ENCODE measurements around the gene MAP4K4. TPM values are rescaled to one million over a fixed set of nuclear protein-coding genes. Genes with fewer than 3 reads are reported as not detected.

MAP4K4 gene
- total and polyA plus RNA-seq, 2 experiments from 2014 or later = 61.6 to 131 TPM

DNA sequence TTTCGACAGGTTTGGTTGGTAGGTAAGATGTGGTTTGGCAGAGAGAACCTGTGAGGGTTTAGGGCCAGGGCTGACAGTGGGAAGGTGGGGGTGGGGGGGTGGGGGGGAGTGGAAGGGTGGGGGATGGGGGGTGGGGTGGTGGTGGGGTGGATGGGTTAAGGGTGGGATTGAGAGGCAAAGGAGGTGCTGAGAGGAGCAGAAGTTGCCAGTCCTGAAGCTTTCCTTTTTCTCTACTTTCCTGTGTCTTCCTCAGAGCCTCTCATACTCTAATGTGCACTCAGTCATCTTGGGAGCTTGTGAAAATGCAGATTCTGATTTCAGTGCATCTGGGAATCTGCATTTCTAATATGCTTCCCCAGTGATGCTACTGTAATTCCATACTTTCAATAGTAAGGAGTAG lies 21.0 kb downstream of the MAP4K4 start:
- Histone ChIP-seq H3K4me3 (no peak overlapping the region), H3K27me3 (no peaks in the 10 kb centered on the region), H3K4me1 (ENCODE audit: low read depth) (peaks cover 2% of the 10 kb centered on the region), H3K27ac (no peak overlapping the region), H3K9me3 (ENCODE audit: low read depth) (no peaks in the 10 kb centered on the region), H3K36me3 (no peaks in the 10 kb centered on the region)
- DNase-seq (ENCODE audit: low read depth in 1 of 2, low spot score in 1 of 2) = no peak
- TF ChIP-seq, protein P1, sequence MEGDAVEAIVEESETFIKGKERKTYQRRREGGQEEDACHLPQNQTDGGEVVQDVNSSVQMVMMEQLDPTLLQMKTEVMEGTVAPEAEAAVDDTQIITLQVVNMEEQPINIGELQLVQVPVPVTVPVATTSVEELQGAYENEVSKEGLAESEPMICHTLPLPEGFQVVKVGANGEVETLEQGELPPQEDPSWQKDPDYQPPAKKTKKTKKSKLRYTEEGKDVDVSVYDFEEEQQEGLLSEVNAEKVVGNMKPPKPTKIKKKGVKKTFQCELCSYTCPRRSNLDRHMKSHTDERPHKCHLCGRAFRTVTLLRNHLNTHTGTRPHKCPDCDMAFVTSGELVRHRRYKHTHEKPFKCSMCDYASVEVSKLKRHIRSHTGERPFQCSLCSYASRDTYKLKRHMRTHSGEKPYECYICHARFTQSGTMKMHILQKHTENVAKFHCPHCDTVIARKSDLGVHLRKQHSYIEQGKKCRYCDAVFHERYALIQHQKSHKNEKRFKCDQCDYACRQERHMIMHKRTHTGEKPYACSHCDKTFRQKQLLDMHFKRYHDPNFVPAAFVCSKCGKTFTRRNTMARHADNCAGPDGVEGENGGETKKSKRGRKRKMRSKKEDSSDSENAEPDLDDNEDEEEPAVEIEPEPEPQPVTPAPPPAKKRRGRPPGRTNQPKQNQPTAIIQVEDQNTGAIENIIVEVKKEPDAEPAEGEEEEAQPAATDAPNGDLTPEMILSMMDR (IDR thresholded peaks at IDR 0.05; ENCODE audit: low read depth, low read length) = no peak

GRCh38 chr2:101718993-101719571 lies 21.6 kb downstream of the MAP4K4 start:
- H3K4me3 ChIP-seq = no peak overlapping the region
- no peak for DNase-seq (ENCODE audit: low read depth in 1 of 2, low spot score in 1 of 2)
- H3K4me1 ChIP-seq (ENCODE audit: low read depth) = peaks cover 8% of the 10 kb centered on the region
- H3K27ac ChIP-seq = no peak overlapping the region
- H3K9me3 ChIP-seq (ENCODE audit: low read depth) = no peaks in the 10 kb centered on the region
- TF ChIP-seq, protein P1 (IDR thresholded peaks at IDR 0.05; ENCODE audit: low read depth, low read length) = no peak
- H3K27me3 ChIP-seq = no peaks in the 10 kb centered on the region
- H3K36me3 ChIP-seq = no peaks in the 10 kb centered on the region

- H3K4me1 ChIP-seq (ENCODE audit: low read depth) = peaks cover 14% of the 10 kb centered on the region
- H3K9me3 ChIP-seq (ENCODE audit: low read depth) = no peaks in the 10 kb centered on the region
- DNase-seq (ENCODE audit: low read depth in 1 of 2, low spot score in 1 of 2) = no peak
- no peaks in the 10 kb centered on the region for H3K36me3 ChIP-seq
- H3K4me3 ChIP-seq = no peak overlapping the region
- TF ChIP-seq, protein P1 (IDR thresholded peaks at IDR 0.05; ENCODE audit: low read depth, low read length) = no peak
- H3K27ac ChIP-seq = no peak overlapping the region
- no peaks in the 10 kb centered on the region for H3K27me3 ChIP-seq
These were observed 23.2 kb downstream of the MAP4K4 start for GRCh38 chr2:101720732-101721131.

- H3K4me3 ChIP-seq = no peak overlapping the region
- H3K9me3 ChIP-seq (ENCODE audit: low read depth) = no peaks in the 10 kb centered on the region
- H3K4me1 ChIP-seq (ENCODE audit: low read depth) = peaks cover 14% of the 10 kb centered on the region
- DNase-seq (ENCODE audit: low read depth in 1 of 2, low spot score in 1 of 2) = no peak
- peak overlapping the region; percentile 59 for H3K27ac ChIP-seq
- TF ChIP-seq, protein P1 (IDR thresholded peaks at IDR 0.05; ENCODE audit: low read depth, low read length) = no peak
- H3K36me3 ChIP-seq = no peaks in the 10 kb centered on the region
- no peaks in the 10 kb centered on the region for H3K27me3 ChIP-seq
These were observed 25.4 kb downstream of the MAP4K4 start for GRCh38 chr2:101722864-101723263.

DNA sequence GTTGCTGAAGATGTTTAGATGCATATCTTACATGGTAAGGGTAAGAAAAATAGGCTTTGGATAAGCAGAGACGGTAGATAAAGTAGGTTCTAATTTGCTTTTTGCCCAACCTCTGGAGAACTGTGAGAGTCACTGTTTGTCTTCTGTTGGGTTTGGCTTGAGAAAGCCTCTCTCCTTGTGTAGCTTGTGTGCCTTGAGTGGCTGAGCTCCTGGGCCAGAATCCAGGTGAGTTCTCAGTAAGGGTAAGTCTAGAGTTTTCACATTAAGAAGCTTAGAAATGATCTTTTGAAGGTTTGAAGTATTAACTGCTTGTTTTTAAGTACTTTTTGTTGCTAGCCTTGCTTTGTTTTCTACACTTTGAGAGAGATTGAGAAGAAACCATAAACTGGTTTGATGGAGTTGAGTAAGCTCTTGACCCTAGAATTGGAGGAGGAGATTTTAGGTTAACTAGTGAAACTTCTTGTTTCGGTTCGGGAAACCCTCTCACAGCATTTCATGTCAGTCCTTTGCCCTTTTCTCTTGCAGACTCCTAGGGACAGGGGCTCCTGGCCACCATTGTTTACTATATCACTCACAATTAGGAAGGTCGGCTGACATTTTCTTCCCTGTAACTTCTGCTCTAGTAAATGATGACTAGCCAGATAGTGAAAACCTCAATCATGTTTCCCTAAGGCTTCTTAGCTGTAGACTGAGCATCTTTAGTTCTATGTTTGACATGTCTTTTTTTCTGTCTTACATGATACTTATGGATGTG lies 26.0 kb downstream of the MAP4K4 start:
- Histone ChIP-seq H3K9me3 (ENCODE audit: low read depth) (no peaks in the 10 kb centered on the region), H3K36me3 (no peaks in the 10 kb centered on the region), H3K4me3 (no peak overlapping the region), H3K27ac (peak overlapping the region; percentile 59), H3K27me3 (no peaks in the 10 kb centered on the region), H3K4me1 (ENCODE audit: low read depth) (peaks cover 14% of the 10 kb centered on the region)
- TF ChIP-seq, protein P1 (IDR thresholded peaks at IDR 0.05; ENCODE audit: low read depth, low read length) = no peak
- DNase-seq (ENCODE audit: low read depth in 1 of 2, low spot score in 1 of 2) = no peak
